KMS-11 (cell line): Measurements from ENCODE around the gene EHD3.

Experiments
- H2AFZ ChIP-seq: fragments of 200-600 bp; sonication (generic); 2 replicates; pipeline ENCODE4 v1.6.1; 2016; ENCODE audit warnings: antibody characterized with exemption, mixed run types, low read depth
- H3K27ac ChIP-seq: fragments of 200-600 bp; sonication (generic); 2 replicates; pipeline ENCODE4 v1.6.1; 2016; ENCODE audit warnings: mild to moderate bottlenecking, mixed run types
- H3K27me3 ChIP-seq: fragments of 200-600 bp; sonication (generic); 2 replicates; pipeline ENCODE4 v1.6.1; 2017; ENCODE audit warnings: mild to moderate bottlenecking, low read depth, mixed run types, moderate library complexity; ENCODE audit not compliant: insufficient read depth
- H3K36me3 ChIP-seq: fragments of 200-600 bp; sonication (generic); 2 replicates; pipeline ENCODE4 v1.6.1; 2017; ENCODE audit warnings: mild to moderate bottlenecking, mixed run types; ENCODE audit not compliant: insufficient read depth
- H3K4me1 ChIP-seq: fragments of 200-600 bp; sonication (generic); 2 replicates; pipeline ENCODE4 v1.6.1; 2016; ENCODE audit warnings: mild to moderate bottlenecking, low read depth, mixed run types; ENCODE audit not compliant: poor library complexity, severe bottlenecking
- H3K4me2 ChIP-seq: fragments of 200-600 bp; sonication (generic); 2 replicates; pipeline ENCODE4 v1.7.0; 2016; ENCODE audit warnings: mild to moderate bottlenecking, mixed run types
- H3K4me3 ChIP-seq: fragments of 200-600 bp; sonication (generic); IDR thresholded peaks from 2 replicates; pipeline ENCODE4 v1.6.1; 2017; ENCODE audit warnings: low read depth, low read length, mixed read lengths; ENCODE audit not compliant: insufficient read depth
- H3K79me2 ChIP-seq: fragments of 200-600 bp; sonication (generic); 2 replicates; pipeline ENCODE4 v1.6.1; 2016; ENCODE audit warnings: low read depth, mixed run types; ENCODE audit not compliant: insufficient read depth
- H3K9ac ChIP-seq: fragments of 200-600 bp; sonication (generic); 2 replicates; pipeline ENCODE4 v1.6.1; 2016; ENCODE audit warnings: mild to moderate bottlenecking, mixed run types
- H4K20me1 ChIP-seq: fragments of 200-600 bp; sonication (generic); 2 replicates; pipeline ENCODE4 v1.6.1; 2016; ENCODE audit warnings: mild to moderate bottlenecking, mixed run types; ENCODE audit not compliant: insufficient read depth
- CTCF ChIP-seq: fragments of 200-600 bp; sonication (generic); conservative IDR thresholded peaks from 2 replicates; pipeline ENCODE4 v1.6.1; 2017; ENCODE audit warnings: low read depth, mild to moderate bottlenecking, antibody characterized with exemption, low read length, moderate library complexity, mixed read lengths

Gene EHD3

GRCh38 chr2:31254237-31255203 is 20.6 kb downstream of the EHD3 start:
- H4K20me1 ChIP-seq = no peaks in the 10 kb centered on the region
- no peaks in the 10 kb centered on the region for H3K27me3 ChIP-seq
- no peak overlapping the region for H3K27ac ChIP-seq
- H3K79me2 ChIP-seq = no peaks in the 10 kb centered on the region
- H3K4me3 ChIP-seq = no peak overlapping the region
- TF ChIP-seq CTCF = no peak
- no peak overlapping the region for H2AFZ ChIP-seq
- no peak overlapping the region for H3K9ac ChIP-seq
- no peaks in the 10 kb centered on the region for H3K36me3 ChIP-seq
- H3K4me1 ChIP-seq = peaks cover 13% of the 10 kb centered on the region
- no peak overlapping the region for H3K4me2 ChIP-seq

GRCh38 chr2:31255911-31256571 is 22.1 kb downstream of the EHD3 start:
- Histone ChIP-seq H3K36me3 (no peaks in the 10 kb centered on the region), H3K4me2 (no peak overlapping the region), H3K79me2 (no peaks in the 10 kb centered on the region), H3K9ac (no peak overlapping the region), H2AFZ (no peak overlapping the region; the same call in 1 of the 2 replicates), H3K4me1 (peaks cover 13% of the 10 kb centered on the region), H3K27me3 (no peaks in the 10 kb centered on the region), H3K27ac (no peak overlapping the region), H3K4me3 (no peak overlapping the region), H4K20me1 (no peaks in the 10 kb centered on the region)
- TF ChIP-seq CTCF = no peak

- TF ChIP-seq CTCF = no peak
- H3K36me3 ChIP-seq = no peaks in the 10 kb centered on the region
- no peaks in the 10 kb centered on the region for H3K79me2 ChIP-seq
- no peaks in the 10 kb centered on the region for H3K27me3 ChIP-seq
- H3K9ac ChIP-seq = no peak overlapping the region
- H3K4me2 ChIP-seq = no peak overlapping the region
- H2AFZ ChIP-seq = no peak overlapping the region
- H4K20me1 ChIP-seq = no peaks in the 10 kb centered on the region
- peaks cover 13% of the 10 kb centered on the region for H3K4me1 ChIP-seq
- no peak overlapping the region for H3K27ac ChIP-seq
- H3K4me3 ChIP-seq = no peak overlapping the region
Observed at GRCh38 chr2:31256611-31257382, 22.8 kb downstream of the EHD3 start.

GRCh38 chr2:31258351-31258750 is 24.4 kb downstream of the EHD3 start:
- no peak overlapping the region for H3K9ac ChIP-seq
- peaks cover 13% of the 10 kb centered on the region for H3K4me1 ChIP-seq
- no peak overlapping the region for H3K4me3 ChIP-seq
- no peak overlapping the region for H3K27ac ChIP-seq
- no peaks in the 10 kb centered on the region for H3K79me2 ChIP-seq
- H3K36me3 ChIP-seq = no peaks in the 10 kb centered on the region
- no peak overlapping the region for H2AFZ ChIP-seq
- H3K27me3 ChIP-seq = no peaks in the 10 kb centered on the region
- H3K4me2 ChIP-seq = no peak overlapping the region
- H4K20me1 ChIP-seq = no peaks in the 10 kb centered on the region
- TF ChIP-seq CTCF = no peak
